ENCODE measurements around the gene ABL2. TPM values are rescaled to one million over a fixed set of nuclear protein-coding genes. Genes with fewer than 3 reads are reported as not detected.

ABL2 gene
- total RNA-seq, 1 experiment from 2014 or later: 14.1 TPM

DNA sequence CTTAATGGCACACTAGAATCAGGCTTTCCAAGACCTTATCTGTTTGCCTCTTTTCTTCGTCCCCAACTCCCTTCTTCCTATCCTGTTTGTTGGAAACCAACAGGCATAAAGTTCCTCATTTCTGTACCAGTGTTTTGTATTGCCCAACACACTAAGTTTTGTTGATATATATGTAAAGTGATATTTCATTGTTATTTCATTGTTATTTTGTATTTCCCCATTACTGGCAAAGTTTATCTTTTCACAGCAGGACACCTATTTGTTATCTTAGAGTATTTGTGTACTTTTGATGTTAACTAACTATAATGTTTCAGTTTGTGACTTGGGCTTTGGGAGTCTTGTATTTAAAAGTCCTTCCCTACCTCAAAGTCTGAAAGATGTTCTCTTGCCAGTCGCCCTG lies 176.7 kb downstream of the ABL2 start:
- DNase-seq (ENCODE audit: low read depth): no peak

Other genes starting within 250 kb of the ABL2 start
- gene FAM20B, start 203.8 kb downstream of the ABL2 start, total RNA-seq (2014; rRNA removed; shearing (Covaris generic)): 20.1 and 24.2 TPM in 2 replicates
- gene TOR3A, start 147.6 kb downstream of the ABL2 start, total RNA-seq (2014; rRNA removed; shearing (Covaris generic)): 13.8 and 25.1 TPM in 2 replicates
- 11.0 and 11.8 TPM in 2 replicates for gene SOAT1, start 64.1 kb upstream of the ABL2 start, total RNA-seq (2014; rRNA removed; shearing (Covaris generic))
- gene AXDND1, start 136.3 kb upstream of the ABL2 start, total RNA-seq (2014; rRNA removed; shearing (Covaris generic)): not detected in 2 replicates

All from RPMI7951 (cell line).